Panc1 (cell line): ENCODE measurements around the gene GCK.

Experiments
- POLR2AphosphoS5 ChIP-seq: IDR thresholded peaks from 2 replicates; pipeline ENCODE4 v1.6.1; 2012; ENCODE audit warnings: mild to moderate bottlenecking, low read depth, low read length, moderate library complexity
- SIN3A ChIP-seq: IDR thresholded peaks from 2 replicates; pipeline ENCODE4 v1.6.1; 2012; ENCODE audit warnings: low read depth, mild to moderate bottlenecking, low read length, moderate library complexity, borderline replicate concordance; ENCODE audit not compliant: insufficient read depth
- TCF7L2 ChIP-seq: IDR thresholded peaks from 2 replicates; pipeline ENCODE4 v1.6.1; 2011; ENCODE audit warnings: mild to moderate bottlenecking, low read depth, low read length, inconsistent platforms
- TF ChIP-seq, protein P1 (sequence below): fragments of 450-650 bp; IDR thresholded peaks from 2 replicates; pipeline ENCODE4 v1.5.1; 2017; ENCODE audit warnings: mild to moderate bottlenecking
- TF ChIP-seq, protein P2 (sequence below), 2 experiments: IDR thresholded peaks; 2 replicates each; pipeline ENCODE4 v1.6.1; 2011 to 2012; ENCODE audit warnings: low read depth in 2 of 2, control low read depth in 1 of 2, low read length in 1 of 2, mild to moderate bottlenecking in 1 of 2, moderate library complexity in 1 of 2; ENCODE audit not compliant: insufficient read depth in 1 of 2

DNA sequence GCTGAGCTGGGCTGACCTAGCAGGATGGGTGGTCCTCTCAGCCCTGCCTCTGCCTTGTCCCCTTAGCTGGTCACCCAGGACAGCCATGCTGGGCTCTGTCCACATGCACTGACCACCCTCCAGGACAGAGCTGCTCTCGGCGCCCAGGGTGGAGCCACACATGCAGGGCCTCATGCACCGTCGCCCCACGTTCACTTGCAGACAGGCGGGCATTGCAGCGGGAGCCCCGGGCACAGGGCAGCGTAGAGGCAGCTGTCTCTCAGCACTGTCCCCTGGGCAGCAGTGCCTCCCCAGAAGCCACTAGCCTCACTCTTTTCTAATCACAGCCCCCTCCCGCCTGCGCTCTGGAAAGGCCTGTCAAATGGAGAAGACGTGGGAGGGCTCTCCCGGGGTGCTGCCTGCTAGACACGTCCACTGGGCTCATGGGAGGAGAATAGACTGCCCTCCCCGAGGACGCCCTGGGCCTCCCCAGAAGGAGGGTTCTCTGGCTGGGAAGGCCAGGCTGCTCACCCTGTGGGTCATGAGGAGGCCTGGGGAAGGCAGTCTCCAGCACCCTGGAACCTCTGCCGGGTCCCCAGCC lies 49.0 kb upstream of the GCK start:
- TF ChIP-seq, protein P1, sequence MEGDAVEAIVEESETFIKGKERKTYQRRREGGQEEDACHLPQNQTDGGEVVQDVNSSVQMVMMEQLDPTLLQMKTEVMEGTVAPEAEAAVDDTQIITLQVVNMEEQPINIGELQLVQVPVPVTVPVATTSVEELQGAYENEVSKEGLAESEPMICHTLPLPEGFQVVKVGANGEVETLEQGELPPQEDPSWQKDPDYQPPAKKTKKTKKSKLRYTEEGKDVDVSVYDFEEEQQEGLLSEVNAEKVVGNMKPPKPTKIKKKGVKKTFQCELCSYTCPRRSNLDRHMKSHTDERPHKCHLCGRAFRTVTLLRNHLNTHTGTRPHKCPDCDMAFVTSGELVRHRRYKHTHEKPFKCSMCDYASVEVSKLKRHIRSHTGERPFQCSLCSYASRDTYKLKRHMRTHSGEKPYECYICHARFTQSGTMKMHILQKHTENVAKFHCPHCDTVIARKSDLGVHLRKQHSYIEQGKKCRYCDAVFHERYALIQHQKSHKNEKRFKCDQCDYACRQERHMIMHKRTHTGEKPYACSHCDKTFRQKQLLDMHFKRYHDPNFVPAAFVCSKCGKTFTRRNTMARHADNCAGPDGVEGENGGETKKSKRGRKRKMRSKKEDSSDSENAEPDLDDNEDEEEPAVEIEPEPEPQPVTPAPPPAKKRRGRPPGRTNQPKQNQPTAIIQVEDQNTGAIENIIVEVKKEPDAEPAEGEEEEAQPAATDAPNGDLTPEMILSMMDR: no peak
- TF ChIP-seq POLR2AphosphoS5 (no peak), TCF7L2 (no peak), SIN3A (no peak)
- TF ChIP-seq, protein P2, sequence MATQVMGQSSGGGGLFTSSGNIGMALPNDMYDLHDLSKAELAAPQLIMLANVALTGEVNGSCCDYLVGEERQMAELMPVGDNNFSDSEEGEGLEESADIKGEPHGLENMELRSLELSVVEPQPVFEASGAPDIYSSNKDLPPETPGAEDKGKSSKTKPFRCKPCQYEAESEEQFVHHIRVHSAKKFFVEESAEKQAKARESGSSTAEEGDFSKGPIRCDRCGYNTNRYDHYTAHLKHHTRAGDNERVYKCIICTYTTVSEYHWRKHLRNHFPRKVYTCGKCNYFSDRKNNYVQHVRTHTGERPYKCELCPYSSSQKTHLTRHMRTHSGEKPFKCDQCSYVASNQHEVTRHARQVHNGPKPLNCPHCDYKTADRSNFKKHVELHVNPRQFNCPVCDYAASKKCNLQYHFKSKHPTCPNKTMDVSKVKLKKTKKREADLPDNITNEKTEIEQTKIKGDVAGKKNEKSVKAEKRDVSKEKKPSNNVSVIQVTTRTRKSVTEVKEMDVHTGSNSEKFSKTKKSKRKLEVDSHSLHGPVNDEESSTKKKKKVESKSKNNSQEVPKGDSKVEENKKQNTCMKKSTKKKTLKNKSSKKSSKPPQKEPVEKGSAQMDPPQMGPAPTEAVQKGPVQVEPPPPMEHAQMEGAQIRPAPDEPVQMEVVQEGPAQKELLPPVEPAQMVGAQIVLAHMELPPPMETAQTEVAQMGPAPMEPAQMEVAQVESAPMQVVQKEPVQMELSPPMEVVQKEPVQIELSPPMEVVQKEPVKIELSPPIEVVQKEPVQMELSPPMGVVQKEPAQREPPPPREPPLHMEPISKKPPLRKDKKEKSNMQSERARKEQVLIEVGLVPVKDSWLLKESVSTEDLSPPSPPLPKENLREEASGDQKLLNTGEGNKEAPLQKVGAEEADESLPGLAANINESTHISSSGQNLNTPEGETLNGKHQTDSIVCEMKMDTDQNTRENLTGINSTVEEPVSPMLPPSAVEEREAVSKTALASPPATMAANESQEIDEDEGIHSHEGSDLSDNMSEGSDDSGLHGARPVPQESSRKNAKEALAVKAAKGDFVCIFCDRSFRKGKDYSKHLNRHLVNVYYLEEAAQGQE (IDR thresholded peaks at IDR 0.05; ENCODE audit: insufficient read depth in 1 of 2, low read depth in 2 of 2, low read length in 1 of 2): no peak
